HEK293 (cell line): ENCODE data around the gene CTNNA2.

Source experiments
- GFI1B ChIP-seq: fragments of 450-650 bp; formaldehyde crosslinking; IDR thresholded peaks from 2 replicates; pipeline ENCODE4 v1.5.1; 2016; ENCODE audit warnings: missing biosample characterization, missing genetic modification characterization
- KLF10 ChIP-seq: fragments of 450-650 bp; IDR thresholded peaks from 2 replicates; pipeline ENCODE4 v1.5.1; 2018; ENCODE audit warnings: missing biosample characterization, mild to moderate bottlenecking, missing genetic modification characterization
- ZNF239 ChIP-seq: fragments of 450-650 bp; formaldehyde crosslinking; IDR thresholded peaks from 2 replicates; pipeline ENCODE4 v1.5.1; 2016; ENCODE audit warnings: missing biosample characterization, missing genetic modification characterization
- ZNF24 ChIP-seq: fragments of 450-650 bp; formaldehyde crosslinking; IDR thresholded peaks from 2 replicates; pipeline ENCODE4 v1.5.1; 2016; ENCODE audit warnings: missing biosample characterization, missing genetic modification characterization
- ZNF830 ChIP-seq: fragments of 450-650 bp; IDR thresholded peaks from 2 replicates; pipeline ENCODE4 v1.5.0; 2018; ENCODE audit warnings: missing biosample characterization, missing genetic modification characterization, low read depth, mild to moderate bottlenecking, moderate library complexity
- ZNF837 ChIP-seq: fragments of 450-650 bp; formaldehyde crosslinking; IDR thresholded peaks from 2 replicates; pipeline ENCODE4 v1.5.1; 2016; ENCODE audit warnings: missing biosample characterization, missing genetic modification characterization
- ZSCAN23 ChIP-seq: fragments of 450-650 bp; formaldehyde crosslinking; IDR thresholded peaks from 2 replicates; pipeline ENCODE4 v1.5.1; 2016; ENCODE audit warnings: missing biosample characterization, missing genetic modification characterization
- TF ChIP-seq, protein P1 (sequence below): fragments of 450-650 bp; formaldehyde crosslinking; IDR thresholded peaks from 2 replicates; pipeline ENCODE4 v1.5.1; 2016; ENCODE audit warnings: missing biosample characterization, missing genetic modification characterization
- TF ChIP-seq, protein P2 (sequence below): fragments of 450-650 bp; formaldehyde crosslinking; IDR thresholded peaks from 2 replicates; pipeline ENCODE4 v1.5.1; 2016; ENCODE audit warnings: missing biosample characterization, missing genetic modification characterization
- TF ChIP-seq, protein P3 (sequence below): fragments of 450-650 bp; formaldehyde crosslinking; IDR thresholded peaks from 2 replicates; pipeline ENCODE4 v1.5.1; 2017; ENCODE audit warnings: missing biosample characterization, missing genetic modification characterization
- TF ChIP-seq, protein P4 (sequence below): fragments of 450-650 bp; formaldehyde crosslinking; IDR thresholded peaks from 2 replicates; pipeline ENCODE4 v1.5.1; 2016; ENCODE audit warnings: missing biosample characterization, missing genetic modification characterization

DNA sequence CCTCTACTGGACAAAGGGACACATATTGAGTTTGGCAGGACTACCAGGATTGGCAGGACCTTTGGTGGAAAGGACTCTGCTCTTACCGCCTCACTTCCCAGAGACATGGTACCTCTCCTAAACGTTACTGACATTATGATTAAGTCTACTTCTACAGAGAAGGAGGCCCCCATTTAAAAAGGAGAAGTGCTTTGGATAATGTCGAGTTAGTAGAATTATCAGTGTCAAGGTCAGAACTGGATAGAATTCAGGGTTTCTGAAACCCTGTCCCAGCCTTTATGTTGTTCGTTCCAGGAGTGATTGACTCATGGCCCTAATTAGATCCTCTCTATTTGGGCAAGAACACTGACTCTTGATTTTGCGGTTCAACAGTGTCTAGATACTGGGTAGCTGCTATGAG is 745.9 kb downstream of the CTNNA2 start:
- TF ChIP-seq, protein P1, sequence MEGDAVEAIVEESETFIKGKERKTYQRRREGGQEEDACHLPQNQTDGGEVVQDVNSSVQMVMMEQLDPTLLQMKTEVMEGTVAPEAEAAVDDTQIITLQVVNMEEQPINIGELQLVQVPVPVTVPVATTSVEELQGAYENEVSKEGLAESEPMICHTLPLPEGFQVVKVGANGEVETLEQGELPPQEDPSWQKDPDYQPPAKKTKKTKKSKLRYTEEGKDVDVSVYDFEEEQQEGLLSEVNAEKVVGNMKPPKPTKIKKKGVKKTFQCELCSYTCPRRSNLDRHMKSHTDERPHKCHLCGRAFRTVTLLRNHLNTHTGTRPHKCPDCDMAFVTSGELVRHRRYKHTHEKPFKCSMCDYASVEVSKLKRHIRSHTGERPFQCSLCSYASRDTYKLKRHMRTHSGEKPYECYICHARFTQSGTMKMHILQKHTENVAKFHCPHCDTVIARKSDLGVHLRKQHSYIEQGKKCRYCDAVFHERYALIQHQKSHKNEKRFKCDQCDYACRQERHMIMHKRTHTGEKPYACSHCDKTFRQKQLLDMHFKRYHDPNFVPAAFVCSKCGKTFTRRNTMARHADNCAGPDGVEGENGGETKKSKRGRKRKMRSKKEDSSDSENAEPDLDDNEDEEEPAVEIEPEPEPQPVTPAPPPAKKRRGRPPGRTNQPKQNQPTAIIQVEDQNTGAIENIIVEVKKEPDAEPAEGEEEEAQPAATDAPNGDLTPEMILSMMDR (tag by site-specific recombination) = no peak
- TF ChIP-seq, protein P2, sequence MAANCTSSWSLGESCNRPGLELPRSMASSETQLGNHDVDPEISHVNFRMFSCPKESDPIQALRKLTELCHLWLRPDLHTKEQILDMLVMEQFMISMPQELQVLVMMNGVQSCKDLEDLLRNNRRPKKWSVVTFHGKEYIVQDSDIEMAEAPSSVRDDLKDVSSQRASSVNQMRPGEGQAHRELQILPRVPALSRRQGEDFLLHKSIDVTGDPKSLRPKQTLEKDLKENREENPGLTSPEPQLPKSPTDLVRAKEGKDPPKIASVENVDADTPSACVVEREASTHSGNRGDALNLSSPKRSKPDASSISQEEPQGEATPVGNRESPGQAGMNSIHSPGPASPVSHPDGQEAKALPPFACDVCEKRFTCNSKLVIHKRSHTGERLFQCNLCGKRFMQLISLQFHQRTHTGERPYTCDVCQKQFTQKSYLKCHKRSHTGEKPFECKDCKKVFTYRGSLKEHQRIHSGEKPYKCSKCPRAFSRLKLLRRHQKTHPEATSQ = no peak
- no peak for TF ChIP-seq ZNF837 (tag by site-specific recombination)
- TF ChIP-seq ZNF830 (tag by site-specific recombination) = no peak
- TF ChIP-seq, protein P3, sequence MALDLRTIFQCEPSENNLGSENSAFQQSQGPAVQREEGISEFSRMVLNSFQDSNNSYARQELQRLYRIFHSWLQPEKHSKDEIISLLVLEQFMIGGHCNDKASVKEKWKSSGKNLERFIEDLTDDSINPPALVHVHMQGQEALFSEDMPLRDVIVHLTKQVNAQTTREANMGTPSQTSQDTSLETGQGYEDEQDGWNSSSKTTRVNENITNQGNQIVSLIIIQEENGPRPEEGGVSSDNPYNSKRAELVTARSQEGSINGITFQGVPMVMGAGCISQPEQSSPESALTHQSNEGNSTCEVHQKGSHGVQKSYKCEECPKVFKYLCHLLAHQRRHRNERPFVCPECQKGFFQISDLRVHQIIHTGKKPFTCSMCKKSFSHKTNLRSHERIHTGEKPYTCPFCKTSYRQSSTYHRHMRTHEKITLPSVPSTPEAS (tag by site-specific recombination) = no peak
- no peak for TF ChIP-seq GFI1B (tag by site-specific recombination)
- TF ChIP-seq ZNF239 (tag by site-specific recombination) = no peak
- no peak for TF ChIP-seq KLF10 (tag by site-specific recombination)
- TF ChIP-seq, protein P4, sequence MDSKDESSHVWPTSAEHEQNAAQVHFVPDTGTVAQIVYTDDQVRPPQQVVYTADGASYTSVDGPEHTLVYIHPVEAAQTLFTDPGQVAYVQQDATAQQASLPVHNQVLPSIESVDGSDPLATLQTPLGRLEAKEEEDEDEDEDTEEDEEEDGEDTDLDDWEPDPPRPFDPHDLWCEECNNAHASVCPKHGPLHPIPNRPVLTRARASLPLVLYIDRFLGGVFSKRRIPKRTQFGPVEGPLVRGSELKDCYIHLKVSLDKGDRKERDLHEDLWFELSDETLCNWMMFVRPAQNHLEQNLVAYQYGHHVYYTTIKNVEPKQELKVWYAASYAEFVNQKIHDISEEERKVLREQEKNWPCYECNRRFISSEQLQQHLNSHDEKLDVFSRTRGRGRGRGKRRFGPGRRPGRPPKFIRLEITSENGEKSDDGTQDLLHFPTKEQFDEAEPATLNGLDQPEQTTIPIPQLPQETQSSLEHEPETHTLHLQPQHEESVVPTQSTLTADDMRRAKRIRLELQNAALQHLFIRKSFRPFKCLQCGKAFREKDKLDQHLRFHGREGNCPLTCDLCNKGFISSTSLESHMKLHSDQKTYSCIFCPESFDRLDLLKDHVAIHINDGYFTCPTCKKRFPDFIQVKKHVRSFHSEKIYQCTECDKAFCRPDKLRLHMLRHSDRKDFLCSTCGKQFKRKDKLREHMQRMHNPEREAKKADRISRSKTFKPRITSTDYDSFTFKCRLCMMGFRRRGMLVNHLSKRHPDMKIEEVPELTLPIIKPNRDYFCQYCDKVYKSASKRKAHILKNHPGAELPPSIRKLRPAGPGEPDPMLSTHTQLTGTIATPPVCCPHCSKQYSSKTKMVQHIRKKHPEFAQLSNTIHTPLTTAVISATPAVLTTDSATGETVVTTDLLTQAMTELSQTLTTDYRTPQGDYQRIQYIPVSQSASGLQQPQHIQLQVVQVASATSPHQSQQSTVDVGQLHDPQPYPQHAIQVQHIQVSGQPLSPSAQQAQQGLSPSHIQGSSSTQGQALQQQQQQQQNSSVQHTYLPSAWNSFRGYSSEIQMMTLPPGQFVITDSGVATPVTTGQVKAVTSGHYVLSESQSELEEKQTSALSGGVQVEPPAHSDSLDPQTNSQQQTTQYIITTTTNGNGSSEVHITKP (tag by site-specific recombination) = no peak
- TF ChIP-seq ZNF24 (tag by site-specific recombination) = no peak
- no peak for TF ChIP-seq ZSCAN23 (tag by site-specific recombination)
